ENCODE measurements around the gene LSAMP. TPM values are rescaled to one million over a fixed set of nuclear protein-coding genes. Genes with fewer than 3 reads are reported as not detected.

LSAMP gene
- total and polyA plus RNA-seq, 2 of the 8 experiments (the other 6 are each of a cell fraction or from before 2014, with no cell fraction given): 1.8 to 5.7 TPM

- H2AK5ac ChIP-seq (ENCODE audit: low read depth, low read length): no peak overlapping the region
- no peaks in the 10 kb centered on the region for H3K79me1 ChIP-seq (ENCODE audit: low read depth, low read length)
- H2BK5ac ChIP-seq (ENCODE audit: low read depth, low read length): no peak overlapping the region
- no peak overlapping the region for H3K23ac ChIP-seq (ENCODE audit: insufficient read length)
- H3K4ac ChIP-seq (replicated peaks; ENCODE audit: insufficient read length, low read depth, low read length): no peak overlapping the region
- WGBS, 2 experiments (ENCODE audit: extremely low coverage in 1 of 2, insufficient coverage in 1 of 2, insufficient read length in 1 of 2, insufficient replicate concordance in 2 of 2, low coverage in 1 of 2, low lambda C conversion rate in 2 of 2, missing lambda C conversion rate in 1 of 2): 73% methylated on average over 4 of the region's 4 CpGs; no CpG with 5 or more reads in 1 of the 2 experiments
- no peak overlapping the region for H3K18ac ChIP-seq (ENCODE audit: extremely low read depth, low read length)
- peaks cover 0 to 8% (median 1%) of the 10 kb centered on the region in 4 experiments; a peak in 5 of 7 replicates for H3K4me1 ChIP-seq (replicated peaks in 1 of 4; ENCODE audit: control insufficient read depth in 3 of 4, insufficient read depth in 4 of 4, low read length in 3 of 4)
- H2AFZ ChIP-seq (ENCODE audit: low read length): no peak overlapping the region
- no peak overlapping the region for H2BK120ac ChIP-seq (replicated peaks; ENCODE audit: low read depth, low read length)
- CTCF ChIA-PET (ENCODE audit: partially characterized antibody): interaction anchor here (2.0 kb wide), 1 partner anchor 22 kb away, joined by 7 read pairs; no protein-coding TSS in a partner anchor
- H4K5ac ChIP-seq (ENCODE audit: insufficient read length, low read depth, low read length): no peak overlapping the region
- no peaks in the 10 kb centered on the region for H3K36me3 ChIP-seq (ENCODE audit: control insufficient read depth in 2 of 4, insufficient read depth in 4 of 4, low read length in 3 of 4)
- no peak overlapping the region for H2BK20ac ChIP-seq (ENCODE audit: low read length)
- H3K56ac ChIP-seq (replicated peaks; ENCODE audit: insufficient read length, low read depth, low read length): no peak overlapping the region
- FAIRE-seq (no peak), DNase-seq (ENCODE audit: low read depth in 1 of 2, low spot score in 2 of 2) (no peak)
- H3K4me3 ChIP-seq (ENCODE audit: extremely low read depth in 1 of 4, insufficient read depth in 2 of 4, low read depth in 3 of 4, low read length in 4 of 4): no peak overlapping the region
- H3K9ac ChIP-seq (replicated peaks in 1 of 4; ENCODE audit: extremely low read depth in 1 of 4, low read depth in 3 of 4, low read length in 3 of 4): no peak overlapping the region
- H3K27me3 ChIP-seq (replicated peaks in 1 of 4; ENCODE audit: control insufficient read depth in 3 of 4, extremely low read depth in 1 of 4, insufficient read depth in 3 of 4, low read length in 3 of 4): no peaks in the 10 kb centered on the region
- H3K9me3 ChIP-seq (ENCODE audit: insufficient read depth in 2 of 2, low read depth in 1 of 2, low read length in 1 of 2): no peaks in the 10 kb centered on the region
- POLR2A ChIA-PET (ENCODE audit: partially characterized antibody): no interaction called here
- no peak overlapping the region for H3K4me2 ChIP-seq (ENCODE audit: insufficient read depth in 1 of 2, low read depth in 2 of 2, low read length in 2 of 2)
- H2BK15ac ChIP-seq (ENCODE audit: low read length): no peak overlapping the region
- H3K79me2 ChIP-seq (ENCODE audit: control insufficient read depth in 1 of 2, insufficient read depth in 2 of 2, low read length in 2 of 2): no peaks in the 10 kb centered on the region
- H4K8ac ChIP-seq (ENCODE audit: extremely low read depth, insufficient read depth, low read length): no peak overlapping the region
- H4K20me1 ChIP-seq (replicated peaks in 1 of 2; ENCODE audit: control insufficient read depth in 1 of 2, insufficient read depth in 2 of 2, low read length in 2 of 2): no peaks in the 10 kb centered on the region
- H3K27ac ChIP-seq (ENCODE audit: low read depth, low read length): no peak overlapping the region
- TF ChIP-seq SP2 (IDR thresholded peaks at IDR 0.05; ENCODE audit: low read length) (no peak), SUZ12 (IDR thresholded peaks at IDR 0.05; ENCODE audit: low read length) (no peak), ASH2L (IDR thresholded peaks at IDR 0.05; ENCODE audit: low read length) (no peak), SIRT6 (IDR thresholded peaks at IDR 0.05; ENCODE audit: low read length) (no peak), NRF1 (IDR thresholded peaks at IDR 0.05; ENCODE audit: low read depth, low read length) (no peak), CTCF (IDR thresholded peaks at IDR 0.05; ENCODE audit: control extremely low read depth in 1 of 3, insufficient read depth in 1 of 3, low read depth in 1 of 3, low read length in 3 of 3) (no peak), SAP30 (IDR thresholded peaks at IDR 0.05; ENCODE audit: insufficient read depth, insufficient replicate concordance, low read length) (no peak), TAF7 (optimal IDR thresholded peaks at IDR 0.05; ENCODE audit: borderline replicate concordance, low read depth, low read length) (no peak), CREB1 (IDR thresholded peaks at IDR 0.05) (no peak), NANOG (IDR thresholded peaks at IDR 0.05; ENCODE audit: insufficient read depth, low read depth, low read length, poor library complexity, severe bottlenecking) (no peak), FOSL1 (IDR thresholded peaks at IDR 0.05; ENCODE audit: insufficient read depth, low read depth, low read length) (no peak)
- H4K91ac ChIP-seq (replicated peaks; ENCODE audit: insufficient read length, low read length): no peak overlapping the region
- no peaks in the 10 kb centered on the region for H3K23me2 ChIP-seq (ENCODE audit: low read depth, low read length)
- H3K14ac ChIP-seq (ENCODE audit: insufficient read length): no peak overlapping the region
- no peak overlapping the region for H2BK12ac ChIP-seq (ENCODE audit: low read depth, low read length)
Observed at GRCh38 chr3:115806501-115806900, 638.8 kb downstream of the LSAMP start.

Measured in H1 (cell line).